IMR-90 (cell line): ENCODE results near the gene PTRHD1. TPM values are rescaled to one million over a fixed set of nuclear protein-coding genes. Genes with fewer than 3 reads are reported as not detected.

Source experiments
- ATAC-seq: fragments of 200-7000 bp; cut with Tn5 transposase; 2 replicates; pipeline ENCODE4 v1.9.1; 2020; ENCODE audit warnings: low read depth, mild to moderate bottlenecking, moderate library complexity
- BruUV-seq: library from RNA; stranded (reverse); fragments of 400-500 nt; replicated peaks from 2 replicates; lab custom pipeline; 2021; lab: Mats Ljungman, UMichigan
- CTCF ChIA-PET: fragments of 300-600 bp; formaldehyde crosslinking; extraction: SDS; loops from one replicate; lab custom pipeline; 2021; ENCODE audit warnings: antibody characterized with exemption; lab: Yijun Ruan, JAX
- POLR2A ChIA-PET: fragments of 300-600 bp; sonication (Branson Sonifier 250); formaldehyde crosslinking; loops from one replicate; lab custom pipeline; 2022; ENCODE audit warnings: antibody characterized with exemption; ENCODE audit not compliant: unreplicated experiment; lab: Charles Lee
- DNase-seq: peaks from one replicate; pipeline ENCODE4 v3.0.0; 2013
- H2AFZ ChIP-seq: replicated peaks from 2 replicates; pipeline ENCODE3; 2013; ENCODE audit warnings: low read length, mild to moderate bottlenecking; ENCODE audit not compliant: poor library complexity
- H2AK5ac ChIP-seq: 2 replicates; pipeline ENCODE4 v1.6.1; 2013; ENCODE audit warnings: low read depth, low read length, inconsistent platforms
- H2AK9ac ChIP-seq: replicated peaks from 2 replicates; pipeline ENCODE3; 2013; ENCODE audit warnings: mild to moderate bottlenecking, low read depth, low read length, moderate library complexity; ENCODE audit not compliant: poor library complexity
- H2BK120ac ChIP-seq: 2 replicates; pipeline ENCODE4 v1.6.1; 2013; ENCODE audit warnings: low read depth, low read length, inconsistent platforms
- H2BK15ac ChIP-seq: 3 replicates; pipeline ENCODE4 v1.6.1; 2013; ENCODE audit warnings: low read depth, low read length, inconsistent platforms
- H2BK20ac ChIP-seq: 2 replicates; pipeline ENCODE4 v1.6.1; 2013; ENCODE audit warnings: low read depth, mild to moderate bottlenecking, inconsistent platforms, low read length, moderate library complexity
- H2BK5ac ChIP-seq: 2 replicates; pipeline ENCODE4 v1.6.1; 2013; ENCODE audit warnings: mild to moderate bottlenecking, low read depth, low read length, inconsistent platforms; ENCODE audit not compliant: poor library complexity, severe bottlenecking
- H3K14ac ChIP-seq: replicated peaks from 2 replicates; pipeline ENCODE4 v1.6.1; 2013; ENCODE audit warnings: low read depth, low read length, inconsistent platforms
- H3K18ac ChIP-seq: 2 replicates; pipeline ENCODE4 v1.6.1; 2013; ENCODE audit warnings: low read depth, low read length, control low read depth
- H3K23ac ChIP-seq: 2 replicates; pipeline ENCODE4 v1.6.1; 2013; ENCODE audit warnings: low read depth, low read length, inconsistent platforms
- H3K27ac ChIP-seq: 2 replicates; pipeline ENCODE4 v1.5.1; 2013; ENCODE audit warnings: mild to moderate bottlenecking, control low read depth, low read length; ENCODE audit not compliant: insufficient read depth
- H3K27me3 ChIP-seq: 2 replicates; pipeline ENCODE4 v1.6.1; 2013; ENCODE audit warnings: low read length; ENCODE audit not compliant: control insufficient read depth, insufficient read depth
- H3K36me3 ChIP-seq: 2 replicates; pipeline ENCODE4 v1.6.1; 2013; ENCODE audit warnings: low read length, mixed read lengths; ENCODE audit not compliant: control insufficient read depth, insufficient read depth
- H3K4ac ChIP-seq: 2 replicates; pipeline ENCODE4 v1.6.1; 2013; ENCODE audit warnings: low read depth, low read length, inconsistent platforms
- H3K4me1 ChIP-seq: 2 replicates; pipeline ENCODE4 v1.6.1; 2013; ENCODE audit warnings: low read length, mixed read lengths; ENCODE audit not compliant: control insufficient read depth, insufficient read depth
- H3K4me2 ChIP-seq: 2 replicates; pipeline ENCODE4 v1.6.1; 2013; ENCODE audit warnings: low read depth, mild to moderate bottlenecking, control low read depth, low read length, moderate library complexity
- H3K4me3 ChIP-seq: 2 replicates; pipeline ENCODE4 v1.5.1; 2013; ENCODE audit warnings: low read depth, mild to moderate bottlenecking, control low read depth, low read length, moderate library complexity; ENCODE audit not compliant: insufficient read depth
- H3K56ac ChIP-seq: 2 replicates; pipeline ENCODE4 v1.6.1; 2013; ENCODE audit warnings: low read length, inconsistent platforms; ENCODE audit not compliant: insufficient read depth; ENCODE audit errors: extremely low read depth
- H3K79me1 ChIP-seq, 2 experiments: 2 replicates each; pipeline ENCODE4 v1.6.1; 2013; ENCODE audit warnings: low read length in 2 of 2, inconsistent platforms in 1 of 2, low read depth in 1 of 2
- H3K9ac ChIP-seq: 2 replicates; pipeline ENCODE4 v1.6.1; 2013; ENCODE audit warnings: low read depth, low read length, control low read depth
- H3K9me1 ChIP-seq: 2 replicates; pipeline ENCODE4 v1.6.1; 2013; ENCODE audit warnings: low read length, inconsistent platforms; ENCODE audit not compliant: insufficient read depth
- H3K9me3 ChIP-seq: 2 replicates; pipeline ENCODE4 v1.6.1; 2013; ENCODE audit warnings: low read length; ENCODE audit not compliant: control insufficient read depth, insufficient read depth
- H4K20me1 ChIP-seq: 2 replicates; pipeline ENCODE4 v1.6.1; 2013; ENCODE audit warnings: low read length, inconsistent platforms; ENCODE audit not compliant: insufficient read depth
- H4K5ac ChIP-seq: 2 replicates; pipeline ENCODE4 v1.6.1; 2013; ENCODE audit warnings: mild to moderate bottlenecking, low read depth, low read length, control low read depth
- H4K8ac ChIP-seq, 2 experiments: 2 replicates each; pipeline ENCODE4 v1.6.1; 2013; ENCODE audit warnings: low read depth in 2 of 2, low read length in 2 of 2, control low read depth in 1 of 2, inconsistent platforms in 1 of 2
- H4K91ac ChIP-seq: 2 replicates; pipeline ENCODE4 v1.6.1; 2013; ENCODE audit warnings: low read depth, low read length, inconsistent platforms; ENCODE audit not compliant: insufficient read depth
- POLR2A ChIP-seq: IDR thresholded peaks from 2 replicates; pipeline ENCODE4 v1.6.1; 2012; ENCODE audit warnings: mild to moderate bottlenecking, low read depth, low read length
- WGBS, 2 experiments: methylation state at CpG; one replicate each; pipeline versions ENCODE4 v1.1.5 to v1.1.7; 2013; ENCODE audit warnings: missing lambda C conversion rate in 2 of 2; ENCODE audit not compliant: insufficient read length in 1 of 2; ENCODE audit errors: extremely low coverage in 2 of 2; 5-methylcytosine and 5-hydroxymethylcytosine counted together
- dilution Hi-C: fragments of 300-500 bp; cut with HindIII; formaldehyde crosslinking; loops from one replicate; pipeline ENCODE4 v1.14.3; 2018; ENCODE audit warnings: low sequenced_read_pairs; ENCODE audit not compliant: unreplicated experiment
- in situ Hi-C: fragments of 300-500 bp; cut with MboI; formaldehyde crosslinking; loops from 3 replicates; pipeline ENCODE4 v1.14.3; 2019; ENCODE audit warnings: low sequenced_read_pairs, inconsistent platforms, mixed read lengths
- intact Hi-C: fragments of 100-400 bp; cut with micrococcal nuclease; formaldehyde crosslinking; loops from 2 replicates; pipeline ENCODE4 v1.10.0; 2022
- polyA plus RNA-seq, 3 experiments: library from polyadenylated mRNA; depleted of rRNA; stranded (reverse); fragments of >200 nt; gene quantifications; 2 replicates each; pipeline ENCODE4 v1.2.3, GENCODE V29; 2012; ENCODE audit warnings: low replicate concordance in 1 of 3
- total RNA-seq: library from RNA; depleted of rRNA; stranded (reverse); fragments of >200 nt; gene quantifications from 2 replicates; pipeline ENCODE4 v1.2.3, GENCODE V29; 2012

Gene PTRHD1
- total and polyA plus RNA-seq, 2 of the 4 experiments (the other 2 are of a cell fraction): 11.7 to 30.9 TPM

- ChIA-PET POLR2A (no interaction called here), CTCF (no interaction called here)
- Histone ChIP-seq H3K9me3 (no peaks in the 10 kb centered on the region), H3K56ac (no peak overlapping the region), H2AK5ac (no peak overlapping the region), H3K18ac (no peak overlapping the region), H3K4me1 (no peaks in the 10 kb centered on the region), H4K8ac (no peak overlapping the region), H3K9me1 (0 out of 2 replicates have a peak, but pooled peaks cover 3% of the 10 kb centered on the region), H4K5ac (no peak overlapping the region), H3K36me3 (peaks cover 15% of the 10 kb centered on the region), H3K9ac (no peak overlapping the region), H3K79me1 (no peaks in the 10 kb centered on the region), H4K20me1 (0 out of 2 replicates have a peak, but pooled peaks cover 4% of the 10 kb centered on the region), H2BK5ac (no peak overlapping the region), H3K4ac (no peak overlapping the region), H2BK15ac (no peak overlapping the region), H3K4me3 (no peak overlapping the region), H3K27ac (no peak overlapping the region), H4K91ac (no peak overlapping the region), H3K14ac (no peak overlapping the region), H2AFZ (no peak overlapping the region), H2BK20ac (no peak overlapping the region), H2BK120ac (no peak overlapping the region), H3K4me2 (no peak overlapping the region), H3K27me3 (no peaks in the 10 kb centered on the region), H3K23ac (no peak overlapping the region), H2AK9ac (no peak overlapping the region)
- dilution Hi-C loops (no loop called here), intact Hi-C loops (loop anchor here (10.0 kb wide), 2 partner anchors 293 to 363 kb away; no protein-coding TSS in a partner anchor), in situ Hi-C loops (no loop called here)
- no CpG with 5 or more reads among the region's 18 CpGs for WGBS, 2 experiments
- ATAC-seq: no peak
- BruUV-seq: no TSS peak
- DNase-seq: no peak
- no peak for TF ChIP-seq POLR2A
Observed at GRCh38 chr2:24831221-24832072, 38.3 kb upstream of the PTRHD1 start.
